ENCODE data around the gene GK.

GRCh38 chrX:30693999-30694650 is 40.9 kb downstream of the GK start:
- TF ChIP-seq, protein P1, sequence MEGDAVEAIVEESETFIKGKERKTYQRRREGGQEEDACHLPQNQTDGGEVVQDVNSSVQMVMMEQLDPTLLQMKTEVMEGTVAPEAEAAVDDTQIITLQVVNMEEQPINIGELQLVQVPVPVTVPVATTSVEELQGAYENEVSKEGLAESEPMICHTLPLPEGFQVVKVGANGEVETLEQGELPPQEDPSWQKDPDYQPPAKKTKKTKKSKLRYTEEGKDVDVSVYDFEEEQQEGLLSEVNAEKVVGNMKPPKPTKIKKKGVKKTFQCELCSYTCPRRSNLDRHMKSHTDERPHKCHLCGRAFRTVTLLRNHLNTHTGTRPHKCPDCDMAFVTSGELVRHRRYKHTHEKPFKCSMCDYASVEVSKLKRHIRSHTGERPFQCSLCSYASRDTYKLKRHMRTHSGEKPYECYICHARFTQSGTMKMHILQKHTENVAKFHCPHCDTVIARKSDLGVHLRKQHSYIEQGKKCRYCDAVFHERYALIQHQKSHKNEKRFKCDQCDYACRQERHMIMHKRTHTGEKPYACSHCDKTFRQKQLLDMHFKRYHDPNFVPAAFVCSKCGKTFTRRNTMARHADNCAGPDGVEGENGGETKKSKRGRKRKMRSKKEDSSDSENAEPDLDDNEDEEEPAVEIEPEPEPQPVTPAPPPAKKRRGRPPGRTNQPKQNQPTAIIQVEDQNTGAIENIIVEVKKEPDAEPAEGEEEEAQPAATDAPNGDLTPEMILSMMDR (IDR thresholded peaks at IDR 0.05; ENCODE audit: extremely low read depth in 1 of 2, insufficient read depth in 1 of 2, low read depth in 1 of 2, low read length in 2 of 2) = no peak
- TF ChIP-seq, protein P2, sequence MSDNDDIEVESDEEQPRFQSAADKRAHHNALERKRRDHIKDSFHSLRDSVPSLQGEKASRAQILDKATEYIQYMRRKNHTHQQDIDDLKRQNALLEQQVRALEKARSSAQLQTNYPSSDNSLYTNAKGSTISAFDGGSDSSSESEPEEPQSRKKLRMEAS (IDR thresholded peaks at IDR 0.05; ENCODE audit: insufficient read depth, insufficient read length) = no peak
- no peak for TF ChIP-seq FOS (IDR thresholded peaks at IDR 0.05; ENCODE audit: borderline replicate concordance, insufficient read depth, low read length)
- no peak for TF ChIP-seq POLR2A (IDR thresholded peaks at IDR 0.05; ENCODE audit: low read depth, low read length)
- no peak for TF ChIP-seq EZH2 (IDR thresholded peaks at IDR 0.05; ENCODE audit: borderline replicate concordance, low read depth, low read length, severe bottlenecking)
- TF ChIP-seq JUN (IDR thresholded peaks at IDR 0.05; ENCODE audit: borderline replicate concordance, insufficient read depth, insufficient read length, low read depth) = no peak
- no peak for TF ChIP-seq POLR2AphosphoS5 (IDR thresholded peaks at IDR 0.05; ENCODE audit: insufficient read depth, low read depth, low read length)
